Progenitor cell of endocrine pancreas (in vitro differentiated cells): Measurements from ENCODE around the gene AP2A1. TPM values are rescaled to one million over a fixed set of nuclear protein-coding genes. Genes with fewer than 3 reads are reported as not detected.

Experiments used
- DNase-seq: peaks from one replicate; pipeline ENCODE4 v3.0.0; 2021; ENCODE audit warnings: low spot score; ENCODE audit not compliant: unreplicated experiment
- H3K27ac Mint-ChIP-seq: 2 replicates; pipeline ENCODE4 v1.8.0; 2021; ENCODE audit warnings: mild to moderate bottlenecking, moderate library complexity, mixed read lengths
- H3K27me3 Mint-ChIP-seq: 2 replicates; pipeline ENCODE4 v1.8.0; 2021; ENCODE audit warnings: mixed read lengths
- H3K36me3 Mint-ChIP-seq: 2 replicates; pipeline ENCODE4 v1.8.0; 2022; ENCODE audit warnings: mixed read lengths; ENCODE audit not compliant: insufficient read depth
- H3K4me1 Mint-ChIP-seq: 2 replicates; pipeline ENCODE4 v1.8.0; 2021; ENCODE audit warnings: low read depth, mixed read lengths
- H3K4me3 Mint-ChIP-seq: 2 replicates; pipeline ENCODE4 v1.8.0; 2021; ENCODE audit warnings: low read depth, mild to moderate bottlenecking, moderate library complexity, mixed read lengths
- H3K9me3 Mint-ChIP-seq: 2 replicates; pipeline ENCODE4 v1.8.0; 2021; ENCODE audit warnings: low read depth, mixed read lengths
- total RNA-seq: library from RNA; stranded (reverse); gene quantifications from 2 replicates; pipeline ENCODE4 v1.2.1, GENCODE V29; 2021
- TF ChIP-seq, protein P1 (sequence below): fragments of 200-600 bp; sonication (generic); IDR thresholded peaks from one replicate; pipeline ENCODE4 v1.5.0; 2021; ENCODE audit warnings: antibody characterized with exemption, mild to moderate bottlenecking; ENCODE audit not compliant: unreplicated experiment

Gene AP2A1
- total RNA-seq, 1 donor from 2014 or later: 76.3 TPM

DNA sequence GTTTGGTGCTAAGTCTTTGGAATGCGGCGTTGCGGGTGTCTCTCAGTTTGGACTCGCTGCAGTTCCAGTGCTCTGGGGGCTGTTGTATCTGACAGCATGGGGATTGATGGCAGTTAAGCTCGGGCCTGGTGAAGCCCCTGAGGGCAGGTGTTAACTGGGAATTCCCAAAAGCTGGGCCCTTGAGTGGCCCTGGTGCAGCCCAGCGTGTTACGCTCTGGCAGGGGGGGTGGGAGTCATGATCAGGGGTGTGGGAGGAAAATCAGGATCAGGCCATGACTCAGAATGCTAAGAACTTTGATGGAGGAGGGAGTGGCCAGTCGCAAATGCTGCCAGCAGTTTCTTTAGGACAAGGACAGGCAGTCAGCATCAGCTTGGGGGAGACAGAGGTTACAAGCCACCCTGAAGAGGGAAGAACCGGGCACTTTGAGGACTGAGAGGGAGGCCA, 19.6 kb downstream of the AP2A1 start:
- DNase-seq: no peak
- Mint-ChIP-seq H3K36me3 (peaks cover 26% of the 10 kb centered on the region), H3K4me1 (peaks cover 4% of the 10 kb centered on the region), H3K27ac (peak overlapping the region; percentile 89), H3K9me3 (no peaks in the 10 kb centered on the region), H3K4me3 (no peak overlapping the region), H3K27me3 (no peaks in the 10 kb centered on the region)
- TF ChIP-seq, protein P1, sequence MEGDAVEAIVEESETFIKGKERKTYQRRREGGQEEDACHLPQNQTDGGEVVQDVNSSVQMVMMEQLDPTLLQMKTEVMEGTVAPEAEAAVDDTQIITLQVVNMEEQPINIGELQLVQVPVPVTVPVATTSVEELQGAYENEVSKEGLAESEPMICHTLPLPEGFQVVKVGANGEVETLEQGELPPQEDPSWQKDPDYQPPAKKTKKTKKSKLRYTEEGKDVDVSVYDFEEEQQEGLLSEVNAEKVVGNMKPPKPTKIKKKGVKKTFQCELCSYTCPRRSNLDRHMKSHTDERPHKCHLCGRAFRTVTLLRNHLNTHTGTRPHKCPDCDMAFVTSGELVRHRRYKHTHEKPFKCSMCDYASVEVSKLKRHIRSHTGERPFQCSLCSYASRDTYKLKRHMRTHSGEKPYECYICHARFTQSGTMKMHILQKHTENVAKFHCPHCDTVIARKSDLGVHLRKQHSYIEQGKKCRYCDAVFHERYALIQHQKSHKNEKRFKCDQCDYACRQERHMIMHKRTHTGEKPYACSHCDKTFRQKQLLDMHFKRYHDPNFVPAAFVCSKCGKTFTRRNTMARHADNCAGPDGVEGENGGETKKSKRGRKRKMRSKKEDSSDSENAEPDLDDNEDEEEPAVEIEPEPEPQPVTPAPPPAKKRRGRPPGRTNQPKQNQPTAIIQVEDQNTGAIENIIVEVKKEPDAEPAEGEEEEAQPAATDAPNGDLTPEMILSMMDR: no peak

DNA sequence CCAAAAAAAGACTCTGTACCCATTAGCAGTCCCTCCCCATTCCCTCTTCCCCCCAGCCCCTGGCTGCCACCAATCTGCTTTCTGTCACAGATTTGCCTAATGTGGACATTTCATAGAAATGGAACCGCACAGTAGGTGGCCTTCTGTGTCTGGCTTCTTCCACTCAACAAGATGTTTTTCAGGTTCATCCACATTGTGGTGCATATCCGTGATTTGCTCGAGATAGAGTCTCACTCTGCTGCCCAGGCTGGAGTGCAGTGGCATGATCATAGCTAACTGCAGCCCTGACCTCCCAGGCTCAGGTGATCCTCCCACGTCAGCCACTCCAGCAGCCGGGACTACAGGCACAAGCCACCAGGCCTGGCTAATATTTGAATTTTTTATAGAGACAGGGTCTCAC, 20.9 kb downstream of the AP2A1 start:
- Mint-ChIP-seq H3K27ac (no peak overlapping the region), H3K4me3 (no peak overlapping the region), H3K36me3 (peaks cover 24% of the 10 kb centered on the region), H3K9me3 (no peaks in the 10 kb centered on the region), H3K27me3 (no peaks in the 10 kb centered on the region), H3K4me1 (peaks cover 4% of the 10 kb centered on the region)
- TF ChIP-seq, protein P1: no peak
- no peak for DNase-seq

- Mint-ChIP-seq H3K27me3 (no peaks in the 10 kb centered on the region), H3K4me1 (peaks cover 4% of the 10 kb centered on the region), H3K4me3 (no peak overlapping the region), H3K36me3 (peaks cover 25% of the 10 kb centered on the region), H3K27ac (no peak overlapping the region), H3K9me3 (no peaks in the 10 kb centered on the region)
- no peak for DNase-seq
- TF ChIP-seq, protein P1: no peak
These were observed 22.1 kb downstream of the AP2A1 start for GRCh38 chr19:49788857-49789256.

DNA sequence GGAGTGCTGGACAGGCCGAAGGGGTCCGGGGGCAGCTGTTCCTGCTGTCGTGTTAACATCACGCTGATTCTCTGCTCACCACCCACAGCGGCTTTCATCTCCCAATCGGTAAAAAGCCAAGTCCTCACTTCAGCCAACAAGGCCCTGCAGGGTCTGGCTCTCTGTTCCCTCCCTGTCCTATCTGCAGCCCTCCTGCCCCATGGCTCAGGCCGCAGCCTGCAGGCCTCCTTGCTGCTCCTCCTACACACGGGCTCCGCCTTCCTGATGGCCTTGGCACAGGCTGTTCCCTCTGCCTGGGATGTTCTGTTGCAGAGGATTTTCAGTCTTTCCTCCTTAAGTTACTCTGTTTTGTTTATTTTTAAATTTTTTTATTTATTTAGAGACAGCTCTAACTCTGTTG, 24.1 kb downstream of the AP2A1 start:
- DNase-seq: no peak
- no peaks in the 10 kb centered on the region for H3K27me3 Mint-ChIP-seq
- TF ChIP-seq, protein P1: no peak
- no peaks in the 10 kb centered on the region for H3K9me3 Mint-ChIP-seq
- H3K4me1 Mint-ChIP-seq: peaks cover 4% of the 10 kb centered on the region
- no peak overlapping the region for H3K27ac Mint-ChIP-seq
- peaks cover 20% of the 10 kb centered on the region for H3K36me3 Mint-ChIP-seq
- H3K4me3 Mint-ChIP-seq: no peak overlapping the region

DNA sequence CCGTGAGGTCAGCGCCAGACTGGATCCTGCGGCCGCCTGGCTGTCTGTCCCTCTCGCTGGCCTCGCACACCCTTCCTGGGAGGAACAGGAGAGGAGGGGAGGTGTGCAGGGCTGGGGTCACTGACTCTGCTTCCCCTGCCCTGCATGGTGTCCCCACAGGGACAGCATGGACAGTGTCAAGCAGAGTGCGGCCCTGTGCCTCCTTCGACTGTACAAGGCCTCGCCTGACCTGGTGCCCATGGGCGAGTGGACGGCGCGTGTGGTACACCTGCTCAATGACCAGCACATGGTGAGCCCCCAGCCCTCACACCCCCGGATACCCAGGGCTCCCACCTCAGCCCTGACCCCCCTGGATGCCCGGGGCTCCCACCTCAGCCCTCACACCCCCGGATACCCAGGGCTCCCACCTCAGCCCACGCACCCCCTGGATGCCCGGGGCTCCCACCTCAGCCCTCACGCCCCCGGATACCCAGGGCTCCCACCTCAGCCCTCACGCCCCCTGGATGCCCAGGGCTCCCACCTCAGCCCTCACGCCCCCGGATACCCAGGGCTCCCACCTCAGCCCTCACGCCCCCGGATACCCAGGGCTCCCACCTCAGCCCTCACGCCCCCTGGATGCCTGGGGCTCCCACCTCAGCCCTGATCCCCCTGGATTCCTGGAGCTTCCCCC, 25.1 kb downstream of the AP2A1 start:
- Mint-ChIP-seq H3K36me3 (peaks cover 16% of the 10 kb centered on the region), H3K4me3 (no peak overlapping the region), H3K9me3 (no peaks in the 10 kb centered on the region), H3K27me3 (no peaks in the 10 kb centered on the region), H3K4me1 (no peaks in the 10 kb centered on the region), H3K27ac (no peak overlapping the region)
- DNase-seq: no peak
- TF ChIP-seq, protein P1: no peak
